Activated gamma-delta T cell (primary cell): ENCODE measurements around the gene PSMB11.

ENCODE experiments used
- DNase-seq: peaks from one replicate; lab custom pipeline; 2025; lab: John Stamatoyannopoulos, UW

Gene PSMB11

GRCh38 chr14:23015618-23016017 lies 26.4 kb upstream of the PSMB11 start:
- no peak for DNase-seq

- DNase-seq: no peak
These were observed 24.9 kb upstream of the PSMB11 start for GRCh38 chr14:23017091-23017490.

GRCh38 chr14:23018107-23018506 lies 23.9 kb upstream of the PSMB11 start:
- no peak for DNase-seq

GRCh38 chr14:23020143-23021128 lies 21.6 kb upstream of the PSMB11 start:
- DNase-seq: no peak

- DNase-seq: no peak
These were observed 20.6 kb upstream of the PSMB11 start for GRCh38 chr14:23021434-23021833.

- DNase-seq: no peak
These were observed 20.0 kb upstream of the PSMB11 start for GRCh38 chr14:23021889-23022442.

GRCh38 chr14:23023022-23023794 lies 18.8 kb upstream of the PSMB11 start:
- DNase-seq: no peak

- DNase-seq: no peak
These were observed 18.2 kb upstream of the PSMB11 start for GRCh38 chr14:23023795-23024152.

- no peak for DNase-seq
These were observed 17.4 kb upstream of the PSMB11 start for GRCh38 chr14:23024612-23025075.

- no peak for DNase-seq
These were observed 16.7 kb upstream of the PSMB11 start for GRCh38 chr14:23025151-23025814.

- no peak for DNase-seq
These were observed 13.2 kb upstream of the PSMB11 start for GRCh38 chr14:23028799-23029198.

- DNase-seq: no peak
These were observed 11.1 kb upstream of the PSMB11 start for GRCh38 chr14:23030936-23031335.

- no peak for DNase-seq
These were observed 8.7 kb upstream of the PSMB11 start for GRCh38 chr14:23033251-23033727.

GRCh38 chr14:23033801-23034497 lies 8.1 kb upstream of the PSMB11 start:
- DNase-seq: no peak

GRCh38 chr14:23034498-23035302 lies 7.3 kb upstream of the PSMB11 start, which contains the start of gene PSMB5:
PSMB5 (minus strand) TSS chr14:23034900; CDS start chr14:23034881, 19 bp downstream.
- DNase-seq: no peak

- DNase-seq: no peak
These were observed 6.5 kb upstream of the PSMB11 start for GRCh38 chr14:23035303-23036144.

- no peak for DNase-seq
These were observed 1.9 kb upstream of the PSMB11 start for GRCh38 chr14:23040100-23040499.

GRCh38 chr14:23041729-23042128 lies 283 bp upstream of the PSMB11 start:
- DNase-seq: no peak

GRCh38 chr14:23043145-23043544 lies 1.1 kb downstream of the PSMB11 start:
- no peak for DNase-seq
